ENCODE measurements around the gene DIO3. TPM values are rescaled to one million over a fixed set of nuclear protein-coding genes. Genes with fewer than 3 reads are reported as not detected.

The DIO3 gene
- total RNA-seq, 1 experiment from 2014 or later = 0.26 TPM

- no TSS peak for BruUV-seq (replicated peaks)
Measured at GRCh38 chr14:101598571-101599233, 37.4 kb downstream of the DIO3 start.

GRCh38 chr14:101599234-101599885 lies 38.1 kb downstream of the DIO3 start:
- POLR2A ChIA-PET (ENCODE audit: unreplicated experiment) = no interaction called here
- no peak overlapping the region for H3K27ac ChIP-seq

More at GRCh38 chr14:101598571-101599233, 37.4 kb downstream of the DIO3 start:
- Histone ChIP-seq H3K9me2 (ENCODE audit: insufficient read depth) (no peaks in the 10 kb centered on the region), H3K27me3 (ENCODE audit: insufficient read depth, low read depth) (no peaks in the 10 kb centered on the region), H4K20me1 (ENCODE audit: insufficient read depth) (no peaks in the 10 kb centered on the region), H3F3A (ENCODE audit: insufficient read depth, low read depth) (peaks cover 10% of the 10 kb centered on the region; the same call in 1 of the 2 replicates), H3K79me2 (ENCODE audit: low read depth) (no peaks in the 10 kb centered on the region), H3K4me3 (no peak overlapping the region), H3K4me2 (no peak overlapping the region), H3K27ac (no peak overlapping the region), H3K36me3 (ENCODE audit: low read depth) (no peaks in the 10 kb centered on the region), H3K4me1 (replicated peaks; ENCODE audit: insufficient read depth) (peaks cover 11% of the 10 kb centered on the region), H2AFZ (no peak overlapping the region), H3K9me3 (ENCODE audit: insufficient read depth, low read depth) (no peaks in the 10 kb centered on the region)
- TF ChIP-seq EZH2 (IDR thresholded peaks at IDR 0.05; ENCODE audit: low read depth) (no peak), CTCF (conservative IDR thresholded peaks at IDR 0.05) (no peak)
- peak in 1 of 2 experiments; percentile 1 for DNase-seq
- ChIA-PET CTCF (no interaction called here), POLR2A (ENCODE audit: unreplicated experiment) (interaction anchor here (0.7 kb wide), 1 partner anchor 88 kb away, joined by 4 read pairs; no protein-coding TSS in a partner anchor)
- intact Hi-C loops (cut with micrococcal nuclease; ENCODE audit: unreplicated experiment) = no loop called here

More at GRCh38 chr14:101599234-101599885, 38.1 kb downstream of the DIO3 start:
- Histone ChIP-seq H3K9me2 (ENCODE audit: insufficient read depth) (no peaks in the 10 kb centered on the region), H3K4me1 (replicated peaks; ENCODE audit: insufficient read depth) (peaks cover 4% of the 10 kb centered on the region), H2AFZ (no peak overlapping the region), H4K20me1 (ENCODE audit: insufficient read depth) (no peaks in the 10 kb centered on the region), H3K27me3 (ENCODE audit: insufficient read depth, low read depth) (no peaks in the 10 kb centered on the region), H3F3A (ENCODE audit: insufficient read depth, low read depth) (peaks cover 4% of the 10 kb centered on the region; the same call in 1 of the 2 replicates), H3K9me3 (ENCODE audit: insufficient read depth, low read depth) (no peaks in the 10 kb centered on the region), H3K79me2 (ENCODE audit: low read depth) (no peaks in the 10 kb centered on the region), H3K4me2 (no peak overlapping the region), H3K4me3 (no peak overlapping the region), H3K36me3 (ENCODE audit: low read depth) (no peaks in the 10 kb centered on the region)
- no peak for TF ChIP-seq EZH2 (IDR thresholded peaks at IDR 0.05; ENCODE audit: low read depth)
- TF ChIP-seq CTCF (conservative IDR thresholded peaks at IDR 0.05) = no peak
- CTCF ChIA-PET = no interaction called here
- DNase-seq = peak in 1 of 2 experiments; percentile 0
- intact Hi-C loops (cut with micrococcal nuclease; ENCODE audit: unreplicated experiment) = no loop called here
- no TSS peak for BruUV-seq (replicated peaks)
